HL-60 (cell line): ENCODE data around the gene FCGR3B.
"Not testable (repeated sequence)": the region's sequence is repeated elsewhere in the genome, so short reads cannot be mapped to it uniquely, and the experiment has no call there.

ENCODE experiments used
- GABPA ChIP-seq: IDR thresholded peaks from 2 replicates; pipeline ENCODE4 v1.6.1; 2012; ENCODE audit warnings: low read depth
- POLR2AphosphoS5 ChIP-seq: IDR thresholded peaks from 2 replicates; pipeline ENCODE4 v1.6.1; 2012; ENCODE audit warnings: low read depth
- REST ChIP-seq: IDR thresholded peaks from 2 replicates; pipeline ENCODE4 v1.6.1; 2012; ENCODE audit warnings: low read depth; ENCODE audit not compliant: insufficient replicate concordance
- SPI1 ChIP-seq: IDR thresholded peaks from 2 replicates; pipeline ENCODE4 v1.6.1; 2012; ENCODE audit warnings: low read depth, mild to moderate bottlenecking, borderline replicate concordance
- TF ChIP-seq, protein P1 (sequence below): IDR thresholded peaks from one replicate; pipeline ENCODE4 v1.5.1; 2011; ENCODE audit warnings: low read length, control low read depth, inconsistent platforms; ENCODE audit not compliant: insufficient read depth

DNA sequence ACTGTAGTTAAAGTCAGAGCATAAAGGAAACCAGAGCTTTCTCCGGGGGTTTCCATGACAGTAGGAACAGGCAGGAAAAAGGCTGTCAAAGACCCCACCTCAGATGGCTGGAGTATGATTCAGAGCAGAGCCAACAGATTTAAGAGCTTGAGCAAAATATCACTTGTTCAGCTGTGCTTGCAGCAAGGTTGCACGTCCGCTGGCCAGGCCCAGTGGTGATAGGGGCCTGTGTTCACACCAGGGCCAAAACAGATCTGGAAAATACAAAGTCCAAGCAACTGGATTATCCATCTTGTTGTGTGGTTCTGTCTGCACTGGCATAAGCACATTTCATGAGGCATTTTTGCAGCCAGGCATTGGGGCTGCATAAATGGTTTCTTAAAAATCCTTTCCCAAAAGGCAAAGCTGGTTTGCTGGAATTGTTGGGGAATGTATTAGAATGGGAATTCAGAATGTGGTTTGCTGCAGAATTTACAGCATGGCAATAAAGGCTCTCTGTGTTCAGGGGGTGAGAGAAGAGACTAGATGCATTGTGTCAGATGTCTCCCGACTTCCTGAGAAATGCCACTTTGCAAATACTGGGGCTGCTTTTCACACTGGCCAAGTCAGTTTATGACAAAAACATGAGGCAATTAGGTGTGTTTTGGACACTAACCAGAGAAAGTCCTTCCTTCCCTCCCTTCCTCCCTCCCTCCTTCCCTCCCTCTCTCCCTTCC, 36.5 kb downstream of the FCGR3B start:
- TF ChIP-seq, protein P1, sequence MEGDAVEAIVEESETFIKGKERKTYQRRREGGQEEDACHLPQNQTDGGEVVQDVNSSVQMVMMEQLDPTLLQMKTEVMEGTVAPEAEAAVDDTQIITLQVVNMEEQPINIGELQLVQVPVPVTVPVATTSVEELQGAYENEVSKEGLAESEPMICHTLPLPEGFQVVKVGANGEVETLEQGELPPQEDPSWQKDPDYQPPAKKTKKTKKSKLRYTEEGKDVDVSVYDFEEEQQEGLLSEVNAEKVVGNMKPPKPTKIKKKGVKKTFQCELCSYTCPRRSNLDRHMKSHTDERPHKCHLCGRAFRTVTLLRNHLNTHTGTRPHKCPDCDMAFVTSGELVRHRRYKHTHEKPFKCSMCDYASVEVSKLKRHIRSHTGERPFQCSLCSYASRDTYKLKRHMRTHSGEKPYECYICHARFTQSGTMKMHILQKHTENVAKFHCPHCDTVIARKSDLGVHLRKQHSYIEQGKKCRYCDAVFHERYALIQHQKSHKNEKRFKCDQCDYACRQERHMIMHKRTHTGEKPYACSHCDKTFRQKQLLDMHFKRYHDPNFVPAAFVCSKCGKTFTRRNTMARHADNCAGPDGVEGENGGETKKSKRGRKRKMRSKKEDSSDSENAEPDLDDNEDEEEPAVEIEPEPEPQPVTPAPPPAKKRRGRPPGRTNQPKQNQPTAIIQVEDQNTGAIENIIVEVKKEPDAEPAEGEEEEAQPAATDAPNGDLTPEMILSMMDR, result not testable (repeated sequence)
- TF ChIP-seq REST, GABPA, POLR2AphosphoS5, SPI1: not testable (repeated sequence)
